GM12873 (cell line): Measurements from ENCODE around the gene PSMD3.

Source experiments
- TF ChIP-seq, protein P1 (sequence below): IDR thresholded peaks from 2 replicates; pipeline ENCODE4 v1.5.1; 2012; ENCODE audit warnings: low read depth, mild to moderate bottlenecking, moderate library complexity, low read length, control low read depth; ENCODE audit not compliant: insufficient read depth; ENCODE audit errors: missing control alignments

PSMD3 gene

DNA sequence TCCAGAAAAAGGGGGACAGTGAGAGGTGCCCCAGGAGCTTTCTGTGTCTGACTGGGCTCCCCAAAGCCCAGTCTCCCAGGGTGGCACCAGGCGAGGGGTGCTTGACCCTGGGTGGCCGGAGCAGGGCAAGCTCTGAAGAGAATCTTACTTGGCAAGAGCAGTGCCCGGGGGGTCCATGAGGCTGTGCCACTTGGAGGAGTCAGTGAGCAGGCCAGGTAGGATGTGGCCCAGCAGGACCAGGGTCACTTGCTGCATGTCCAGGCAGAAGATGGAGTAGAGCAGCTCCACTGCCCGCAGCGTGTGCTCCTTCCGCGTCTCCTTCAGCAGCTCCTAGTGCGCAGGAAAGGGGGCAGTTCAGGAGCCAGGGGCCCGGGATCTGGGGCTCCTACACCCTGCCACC lies 41.9 kb downstream of the PSMD3 start:
- TF ChIP-seq, protein P1, sequence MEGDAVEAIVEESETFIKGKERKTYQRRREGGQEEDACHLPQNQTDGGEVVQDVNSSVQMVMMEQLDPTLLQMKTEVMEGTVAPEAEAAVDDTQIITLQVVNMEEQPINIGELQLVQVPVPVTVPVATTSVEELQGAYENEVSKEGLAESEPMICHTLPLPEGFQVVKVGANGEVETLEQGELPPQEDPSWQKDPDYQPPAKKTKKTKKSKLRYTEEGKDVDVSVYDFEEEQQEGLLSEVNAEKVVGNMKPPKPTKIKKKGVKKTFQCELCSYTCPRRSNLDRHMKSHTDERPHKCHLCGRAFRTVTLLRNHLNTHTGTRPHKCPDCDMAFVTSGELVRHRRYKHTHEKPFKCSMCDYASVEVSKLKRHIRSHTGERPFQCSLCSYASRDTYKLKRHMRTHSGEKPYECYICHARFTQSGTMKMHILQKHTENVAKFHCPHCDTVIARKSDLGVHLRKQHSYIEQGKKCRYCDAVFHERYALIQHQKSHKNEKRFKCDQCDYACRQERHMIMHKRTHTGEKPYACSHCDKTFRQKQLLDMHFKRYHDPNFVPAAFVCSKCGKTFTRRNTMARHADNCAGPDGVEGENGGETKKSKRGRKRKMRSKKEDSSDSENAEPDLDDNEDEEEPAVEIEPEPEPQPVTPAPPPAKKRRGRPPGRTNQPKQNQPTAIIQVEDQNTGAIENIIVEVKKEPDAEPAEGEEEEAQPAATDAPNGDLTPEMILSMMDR = no peak

DNA sequence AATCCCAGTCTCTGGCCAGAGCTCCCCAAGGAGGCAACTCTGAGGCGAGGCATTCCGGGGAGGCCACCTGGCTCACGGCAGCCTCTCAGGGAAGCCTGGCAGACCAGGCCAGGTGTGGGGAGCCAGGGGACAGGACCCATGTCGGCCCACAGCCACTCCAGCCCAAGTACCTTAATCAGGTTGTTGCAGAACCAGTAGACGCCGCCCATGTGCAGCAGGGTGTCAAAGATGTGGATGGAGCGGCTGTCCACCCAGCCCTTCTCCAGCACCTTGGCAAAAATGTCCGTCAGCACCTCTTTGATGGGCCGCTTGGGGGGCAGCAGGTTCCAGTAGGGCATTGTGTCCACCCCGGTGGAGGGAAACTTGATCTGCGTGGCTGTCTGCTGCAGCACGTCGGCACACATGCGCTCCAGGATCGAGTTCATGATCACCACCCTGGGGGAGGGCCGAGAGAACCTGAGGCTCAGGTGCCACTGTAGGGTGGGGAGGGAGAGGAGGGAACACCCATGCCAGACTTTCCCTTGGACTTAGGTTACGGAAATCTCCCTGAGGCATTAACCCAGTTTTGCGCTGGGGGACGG lies 42.4 kb downstream of the PSMD3 start:
- TF ChIP-seq, protein P1 = no peak

DNA sequence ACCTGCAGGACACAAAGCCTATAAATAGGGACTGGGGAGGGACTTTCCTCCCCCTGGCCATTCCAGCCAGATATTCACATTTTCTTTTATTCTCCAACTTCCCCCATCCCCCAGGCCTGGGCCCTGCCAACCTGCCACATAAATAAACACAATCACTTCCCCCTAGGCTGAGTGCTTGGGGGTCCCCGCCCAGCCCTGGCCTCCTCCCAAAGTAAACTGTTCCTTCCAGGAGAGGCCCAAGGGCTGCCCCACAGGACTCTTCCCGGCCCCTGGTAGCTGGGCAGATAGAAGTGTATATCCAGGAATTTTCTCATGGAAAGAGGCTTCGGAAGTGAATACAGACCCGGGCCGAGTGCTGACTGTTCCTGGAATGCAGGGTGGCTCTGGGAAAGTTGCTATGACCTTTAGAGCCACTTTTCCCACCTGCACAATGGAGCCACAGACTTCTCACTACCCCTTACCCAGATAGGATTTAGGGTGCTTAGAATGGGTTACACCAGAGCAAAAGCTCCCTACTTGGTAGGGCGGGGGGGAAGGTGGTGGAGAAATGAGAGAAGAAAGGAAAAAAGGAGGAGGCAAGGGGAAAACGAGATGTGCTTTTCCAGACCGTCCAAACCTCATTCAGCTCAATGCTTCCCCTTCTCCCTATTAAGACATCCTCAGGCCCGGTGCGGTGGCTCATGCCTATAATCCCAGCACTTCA lies 43.1 kb downstream of the PSMD3 start:
- TF ChIP-seq, protein P1 = no peak

DNA sequence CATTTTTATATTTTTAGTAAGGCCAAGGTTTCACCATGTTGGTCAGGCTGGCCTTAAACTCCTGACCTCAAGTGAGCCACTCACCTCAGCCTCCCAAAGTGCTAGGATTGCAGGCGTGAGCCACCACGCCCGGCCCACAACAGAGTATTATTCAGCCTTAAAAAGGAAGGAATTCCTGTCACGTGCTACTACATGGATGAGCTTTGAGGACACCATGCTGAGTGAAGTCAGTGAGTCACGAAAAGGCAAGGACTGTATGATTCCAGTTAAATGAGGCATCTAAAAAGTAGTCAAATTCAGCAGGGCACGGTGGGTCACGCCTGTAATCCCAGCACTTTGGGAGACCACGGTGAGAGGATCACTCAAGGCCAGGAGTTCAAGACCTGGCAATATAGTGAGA lies 44.3 kb downstream of the PSMD3 start:
- TF ChIP-seq, protein P1 = no peak

DNA sequence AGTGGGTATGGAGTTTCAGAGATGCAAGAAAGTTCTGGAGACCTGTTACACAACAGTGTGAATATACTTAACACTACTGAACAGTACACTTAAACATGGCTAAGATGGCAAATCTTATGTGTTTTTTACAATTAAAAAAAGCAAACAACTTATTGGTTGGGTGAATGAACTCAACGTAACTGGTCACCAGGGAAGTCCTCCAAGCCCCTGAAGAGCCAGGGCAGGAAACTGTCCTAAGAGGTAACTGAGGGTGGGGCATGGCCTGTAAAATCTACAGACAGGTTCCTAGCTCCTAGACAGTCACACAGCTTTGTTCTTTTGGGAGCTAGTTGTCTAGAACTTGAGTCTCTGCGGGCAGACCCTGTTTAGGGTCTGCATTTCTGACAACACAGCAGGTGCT lies 45.0 kb downstream of the PSMD3 start:
- TF ChIP-seq, protein P1 = no peak

DNA sequence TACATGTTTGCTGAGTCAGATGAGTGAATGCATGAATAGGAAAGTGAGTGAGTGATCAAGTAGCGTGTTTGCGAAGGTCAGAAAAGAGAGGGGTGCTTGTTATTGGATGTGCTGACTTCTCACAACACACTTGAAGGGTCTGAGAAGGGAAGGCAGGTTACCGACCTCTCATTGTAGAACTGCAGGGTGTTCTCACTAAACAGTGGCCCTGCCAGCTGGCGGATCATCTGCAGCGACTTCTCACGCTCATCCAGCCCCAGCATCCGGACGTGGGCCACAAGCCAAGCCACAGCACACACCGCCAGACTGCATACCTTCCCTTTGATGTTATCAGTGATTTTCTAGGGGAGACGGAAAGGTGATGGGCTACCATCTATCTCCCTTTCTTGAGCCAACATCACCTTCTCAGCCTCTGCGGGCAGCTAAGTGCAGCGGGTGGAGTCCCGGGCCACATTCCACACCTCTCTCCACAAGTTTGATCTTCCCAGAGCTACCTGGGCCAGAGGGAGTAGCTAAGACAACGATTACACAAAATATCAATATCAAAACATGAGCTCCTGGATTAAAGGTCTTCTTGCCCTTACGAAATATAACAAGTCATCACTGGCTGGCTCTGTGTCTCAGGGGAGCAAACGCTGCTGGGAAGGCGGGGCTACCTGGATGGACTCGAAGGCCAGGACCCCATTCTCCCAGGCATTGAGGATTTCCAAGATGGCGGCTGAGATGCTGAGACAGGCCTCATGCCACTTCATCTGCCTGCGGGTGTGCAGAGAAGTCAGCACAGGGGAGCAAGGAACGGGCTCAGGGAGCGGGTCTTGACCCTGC lies 45.6 kb downstream of the PSMD3 start:
- TF ChIP-seq, protein P1 = no peak
